Measurements from ENCODE around the gene FBN2.

DNA sequence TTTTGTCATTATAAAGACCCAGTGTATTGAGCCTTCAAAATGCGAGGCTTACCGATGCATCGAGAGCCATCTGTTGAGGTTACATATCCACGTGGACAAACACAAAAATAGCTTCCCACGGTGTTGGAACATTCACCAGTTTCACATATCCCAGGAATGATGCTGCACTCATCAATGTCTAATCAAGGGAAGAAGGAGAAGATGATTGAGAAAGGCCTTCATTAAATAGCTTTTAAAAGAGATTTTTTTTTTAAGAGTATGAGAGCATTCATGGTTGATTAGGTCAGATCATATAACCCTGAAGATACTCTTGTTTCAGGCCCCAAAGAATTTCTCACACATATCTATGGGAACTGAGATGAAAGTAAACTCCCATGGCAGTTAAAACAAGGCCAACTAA lies 129.4 kb downstream of the FBN2 start:
- TF ChIP-seq POLR2A (IDR thresholded peaks at IDR 0.05) (no peak), EP300 (IDR thresholded peaks at IDR 0.05) (no peak)
- TF ChIP-seq, protein P1, sequence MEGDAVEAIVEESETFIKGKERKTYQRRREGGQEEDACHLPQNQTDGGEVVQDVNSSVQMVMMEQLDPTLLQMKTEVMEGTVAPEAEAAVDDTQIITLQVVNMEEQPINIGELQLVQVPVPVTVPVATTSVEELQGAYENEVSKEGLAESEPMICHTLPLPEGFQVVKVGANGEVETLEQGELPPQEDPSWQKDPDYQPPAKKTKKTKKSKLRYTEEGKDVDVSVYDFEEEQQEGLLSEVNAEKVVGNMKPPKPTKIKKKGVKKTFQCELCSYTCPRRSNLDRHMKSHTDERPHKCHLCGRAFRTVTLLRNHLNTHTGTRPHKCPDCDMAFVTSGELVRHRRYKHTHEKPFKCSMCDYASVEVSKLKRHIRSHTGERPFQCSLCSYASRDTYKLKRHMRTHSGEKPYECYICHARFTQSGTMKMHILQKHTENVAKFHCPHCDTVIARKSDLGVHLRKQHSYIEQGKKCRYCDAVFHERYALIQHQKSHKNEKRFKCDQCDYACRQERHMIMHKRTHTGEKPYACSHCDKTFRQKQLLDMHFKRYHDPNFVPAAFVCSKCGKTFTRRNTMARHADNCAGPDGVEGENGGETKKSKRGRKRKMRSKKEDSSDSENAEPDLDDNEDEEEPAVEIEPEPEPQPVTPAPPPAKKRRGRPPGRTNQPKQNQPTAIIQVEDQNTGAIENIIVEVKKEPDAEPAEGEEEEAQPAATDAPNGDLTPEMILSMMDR (IDR thresholded peaks at IDR 0.05), result no peak
